ENCODE measurements around the gene USP34.

The USP34 gene

DNA sequence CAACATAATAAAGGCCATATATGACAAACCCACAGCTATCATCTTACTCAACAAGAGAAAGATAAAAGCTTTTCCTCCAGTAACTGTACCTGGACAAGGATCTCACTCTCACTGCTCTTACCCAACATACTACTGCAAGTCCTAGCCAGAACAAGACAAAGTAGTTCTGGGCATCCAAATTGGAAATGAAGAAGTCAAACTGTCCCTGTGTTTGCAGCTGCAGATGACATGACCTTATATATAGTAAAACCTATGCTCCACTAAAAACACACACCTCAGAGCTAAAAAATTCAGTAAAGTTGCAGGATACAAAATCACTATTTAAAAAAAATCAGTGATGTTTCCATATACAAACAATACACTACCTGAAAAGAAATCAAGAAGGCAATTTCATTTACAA lies 32.2 kb downstream of the USP34 start:
- ATAC-seq = no peak

DNA sequence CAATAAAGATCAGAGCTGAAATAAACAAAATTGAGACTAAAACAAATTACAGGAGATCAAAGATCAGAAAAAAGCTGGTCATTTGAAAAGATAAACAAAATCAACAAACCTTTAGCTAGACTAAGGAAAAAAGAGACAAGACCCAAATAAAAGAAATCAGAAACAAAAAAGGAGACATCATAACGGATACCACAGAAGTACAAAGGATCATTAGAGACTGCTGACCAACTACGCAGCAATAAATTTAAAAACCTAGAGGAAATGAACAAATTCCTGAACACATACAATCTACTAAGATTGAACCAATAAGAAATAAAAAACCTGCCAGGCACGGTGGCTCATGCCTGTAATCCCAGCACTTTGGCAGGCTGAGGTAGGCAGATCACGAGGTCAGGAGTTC lies 33.7 kb downstream of the USP34 start:
- no peak for ATAC-seq
- TF ChIP-seq, protein P1, sequence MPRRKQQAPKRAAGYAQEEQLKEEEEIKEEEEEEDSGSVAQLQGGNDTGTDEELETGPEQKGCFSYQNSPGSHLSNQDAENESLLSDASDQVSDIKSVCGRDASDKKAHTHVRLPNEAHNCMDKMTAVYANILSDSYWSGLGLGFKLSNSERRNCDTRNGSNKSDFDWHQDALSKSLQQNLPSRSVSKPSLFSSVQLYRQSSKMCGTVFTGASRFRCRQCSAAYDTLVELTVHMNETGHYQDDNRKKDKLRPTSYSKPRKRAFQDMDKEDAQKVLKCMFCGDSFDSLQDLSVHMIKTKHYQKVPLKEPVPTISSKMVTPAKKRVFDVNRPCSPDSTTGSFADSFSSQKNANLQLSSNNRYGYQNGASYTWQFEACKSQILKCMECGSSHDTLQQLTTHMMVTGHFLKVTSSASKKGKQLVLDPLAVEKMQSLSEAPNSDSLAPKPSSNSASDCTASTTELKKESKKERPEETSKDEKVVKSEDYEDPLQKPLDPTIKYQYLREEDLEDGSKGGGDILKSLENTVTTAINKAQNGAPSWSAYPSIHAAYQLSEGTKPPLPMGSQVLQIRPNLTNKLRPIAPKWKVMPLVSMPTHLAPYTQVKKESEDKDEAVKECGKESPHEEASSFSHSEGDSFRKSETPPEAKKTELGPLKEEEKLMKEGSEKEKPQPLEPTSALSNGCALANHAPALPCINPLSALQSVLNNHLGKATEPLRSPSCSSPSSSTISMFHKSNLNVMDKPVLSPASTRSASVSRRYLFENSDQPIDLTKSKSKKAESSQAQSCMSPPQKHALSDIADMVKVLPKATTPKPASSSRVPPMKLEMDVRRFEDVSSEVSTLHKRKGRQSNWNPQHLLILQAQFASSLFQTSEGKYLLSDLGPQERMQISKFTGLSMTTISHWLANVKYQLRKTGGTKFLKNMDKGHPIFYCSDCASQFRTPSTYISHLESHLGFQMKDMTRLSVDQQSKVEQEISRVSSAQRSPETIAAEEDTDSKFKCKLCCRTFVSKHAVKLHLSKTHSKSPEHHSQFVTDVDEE (CRISPR knock-in tag; IDR thresholded peaks at IDR 0.05) = no peak
- TF ChIP-seq OSR1 (CRISPR knock-in tag; IDR thresholded peaks at IDR 0.05) (no peak), BACH2 (CRISPR knock-in tag; IDR thresholded peaks at IDR 0.05; ENCODE audit: borderline replicate concordance) (no peak), ZFP3 (CRISPR knock-in tag; IDR thresholded peaks at IDR 0.05) (no peak), SNAI2 (CRISPR knock-in tag; IDR thresholded peaks at IDR 0.05) (no peak), ZFP30 (CRISPR knock-in tag; IDR thresholded peaks at IDR 0.05) (no peak), ISL1 (CRISPR knock-in tag; IDR thresholded peaks at IDR 0.05) (no peak), ARNTL (CRISPR knock-in tag; IDR thresholded peaks at IDR 0.05; ENCODE audit: borderline replicate concordance, low read depth) (no peak), ZNF565 (CRISPR knock-in tag; conservative IDR thresholded peaks at IDR 0.05; ENCODE audit: low read depth) (no peak), PPARA (CRISPR knock-in tag; IDR thresholded peaks at IDR 0.05; ENCODE audit: borderline replicate concordance) (no peak), ESRRG (CRISPR knock-in tag; IDR thresholded peaks at IDR 0.05) (no peak), TCF4 (CRISPR knock-in tag; IDR thresholded peaks at IDR 0.05; ENCODE audit: borderline replicate concordance) (no peak)
- TF ChIP-seq, protein P2, sequence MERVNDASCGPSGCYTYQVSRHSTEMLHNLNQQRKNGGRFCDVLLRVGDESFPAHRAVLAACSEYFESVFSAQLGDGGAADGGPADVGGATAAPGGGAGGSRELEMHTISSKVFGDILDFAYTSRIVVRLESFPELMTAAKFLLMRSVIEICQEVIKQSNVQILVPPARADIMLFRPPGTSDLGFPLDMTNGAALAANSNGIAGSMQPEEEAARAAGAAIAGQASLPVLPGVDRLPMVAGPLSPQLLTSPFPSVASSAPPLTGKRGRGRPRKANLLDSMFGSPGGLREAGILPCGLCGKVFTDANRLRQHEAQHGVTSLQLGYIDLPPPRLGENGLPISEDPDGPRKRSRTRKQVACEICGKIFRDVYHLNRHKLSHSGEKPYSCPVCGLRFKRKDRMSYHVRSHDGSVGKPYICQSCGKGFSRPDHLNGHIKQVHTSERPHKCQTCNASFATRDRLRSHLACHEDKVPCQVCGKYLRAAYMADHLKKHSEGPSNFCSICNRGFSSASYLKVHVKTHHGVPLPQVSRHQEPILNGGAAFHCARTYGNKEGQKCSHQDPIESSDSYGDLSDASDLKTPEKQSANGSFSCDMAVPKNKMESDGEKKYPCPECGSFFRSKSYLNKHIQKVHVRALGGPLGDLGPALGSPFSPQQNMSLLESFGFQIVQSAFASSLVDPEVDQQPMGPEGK (CRISPR knock-in tag; IDR thresholded peaks at IDR 0.05; ENCODE audit: borderline replicate concordance) = no peak

More for the DNA sequence above, 32.2 kb downstream of the USP34 start:
- TF ChIP-seq ZNF8 (CRISPR knock-in tag; IDR thresholded peaks at IDR 0.05) = no peak
- no peak for TF ChIP-seq ZFP3 (CRISPR knock-in tag; IDR thresholded peaks at IDR 0.05)
- TF ChIP-seq TOX (CRISPR knock-in tag; IDR thresholded peaks at IDR 0.05; ENCODE audit: borderline replicate concordance) = no peak
- TF ChIP-seq OSR1 (CRISPR knock-in tag; IDR thresholded peaks at IDR 0.05) = no peak
- TF ChIP-seq, protein P3, sequence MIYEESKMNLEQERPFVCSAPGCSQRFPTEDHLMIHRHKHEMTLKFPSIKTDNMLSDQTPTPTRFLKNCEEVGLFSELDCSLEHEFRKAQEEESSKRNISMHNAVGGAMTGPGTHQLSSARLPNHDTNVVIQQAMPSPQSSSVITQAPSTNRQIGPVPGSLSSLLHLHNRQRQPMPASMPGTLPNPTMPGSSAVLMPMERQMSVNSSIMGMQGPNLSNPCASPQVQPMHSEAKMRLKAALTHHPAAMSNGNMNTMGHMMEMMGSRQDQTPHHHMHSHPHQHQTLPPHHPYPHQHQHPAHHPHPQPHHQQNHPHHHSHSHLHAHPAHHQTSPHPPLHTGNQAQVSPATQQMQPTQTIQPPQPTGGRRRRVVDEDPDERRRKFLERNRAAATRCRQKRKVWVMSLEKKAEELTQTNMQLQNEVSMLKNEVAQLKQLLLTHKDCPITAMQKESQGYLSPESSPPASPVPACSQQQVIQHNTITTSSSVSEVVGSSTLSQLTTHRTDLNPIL (CRISPR knock-in tag; IDR thresholded peaks at IDR 0.05; ENCODE audit: low read depth) = no peak

DNA sequence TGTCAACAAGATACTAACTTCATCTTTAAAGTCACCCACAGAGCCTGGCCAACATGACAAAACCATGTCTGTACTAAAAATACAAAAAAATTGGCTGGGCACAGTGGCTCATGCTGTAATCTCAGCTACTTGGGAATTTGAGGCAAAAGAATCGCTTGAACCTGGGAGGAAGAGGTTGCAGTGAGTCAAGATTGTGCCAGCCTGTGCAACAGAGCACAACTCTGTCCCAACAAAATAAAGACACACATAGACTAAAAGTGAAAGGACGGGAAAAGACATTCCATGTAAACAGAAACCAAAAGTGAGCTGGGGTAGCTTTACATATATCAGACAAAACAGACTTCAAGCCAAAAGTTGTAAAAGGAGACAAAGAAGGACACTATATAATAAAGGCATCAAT lies 34.8 kb downstream of the USP34 start:
- ATAC-seq = no peak
- TF ChIP-seq CSDC2 (CRISPR knock-in tag; IDR thresholded peaks at IDR 0.05) (no peak), ZNF8 (CRISPR knock-in tag; IDR thresholded peaks at IDR 0.05) (no peak), ZFP3 (CRISPR knock-in tag; IDR thresholded peaks at IDR 0.05) (no peak), ZC3H10 (CRISPR knock-in tag; IDR thresholded peaks at IDR 0.05) (no peak), ISL1 (CRISPR knock-in tag; IDR thresholded peaks at IDR 0.05) (no peak), TCF4 (CRISPR knock-in tag; IDR thresholded peaks at IDR 0.05; ENCODE audit: borderline replicate concordance) (no peak), PPARA (CRISPR knock-in tag; IDR thresholded peaks at IDR 0.05; ENCODE audit: borderline replicate concordance) (no peak), RARB (CRISPR knock-in tag; IDR thresholded peaks at IDR 0.05) (no peak), TOX (CRISPR knock-in tag; IDR thresholded peaks at IDR 0.05; ENCODE audit: borderline replicate concordance) (no peak), ARNTL (CRISPR knock-in tag; IDR thresholded peaks at IDR 0.05; ENCODE audit: borderline replicate concordance, low read depth) (no peak)
- TF ChIP-seq, protein P4, sequence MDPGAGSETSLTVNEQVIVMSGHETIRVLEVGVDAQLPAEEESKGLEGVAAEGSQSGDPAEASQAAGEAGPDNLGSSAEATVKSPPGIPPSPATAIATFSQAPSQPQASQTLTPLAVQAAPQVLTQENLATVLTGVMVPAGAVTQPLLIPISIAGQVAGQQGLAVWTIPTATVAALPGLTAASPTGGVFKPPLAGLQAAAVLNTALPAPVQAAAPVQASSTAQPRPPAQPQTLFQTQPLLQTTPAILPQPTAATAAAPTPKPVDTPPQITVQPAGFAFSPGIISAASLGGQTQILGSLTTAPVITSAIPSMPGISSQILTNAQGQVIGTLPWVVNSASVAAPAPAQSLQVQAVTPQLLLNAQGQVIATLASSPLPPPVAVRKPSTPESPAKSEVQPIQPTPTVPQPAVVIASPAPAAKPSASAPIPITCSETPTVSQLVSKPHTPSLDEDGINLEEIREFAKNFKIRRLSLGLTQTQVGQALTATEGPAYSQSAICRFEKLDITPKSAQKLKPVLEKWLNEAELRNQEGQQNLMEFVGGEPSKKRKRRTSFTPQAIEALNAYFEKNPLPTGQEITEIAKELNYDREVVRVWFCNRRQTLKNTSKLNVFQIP (CRISPR knock-in tag; IDR thresholded peaks at IDR 0.05; ENCODE audit: borderline replicate concordance, low read depth) = no peak
- TF ChIP-seq, protein P1 (CRISPR knock-in tag; IDR thresholded peaks at IDR 0.05) = no peak
- TF ChIP-seq, protein P2 (CRISPR knock-in tag; IDR thresholded peaks at IDR 0.05; ENCODE audit: borderline replicate concordance) = no peak
- TF ChIP-seq, protein P3 (CRISPR knock-in tag; IDR thresholded peaks at IDR 0.05; ENCODE audit: low read depth) = no peak
